NCI-H1694 treated with DMSO at 0.1 percent for 48 hours (cell line): ENCODE measurements around the gene VCAM1.

Experiments used
- DNase-seq: peaks from one replicate; lab custom pipeline; 2025; lab: John Stamatoyannopoulos, UW

Gene VCAM1

GRCh38 chr1:100724281-100724680 lies 4.7 kb downstream of the VCAM1 start:
- DNase-seq, result no peak

GRCh38 chr1:100730130-100730529 lies 10.6 kb downstream of the VCAM1 start:
- DNase-seq, result no peak

GRCh38 chr1:100731309-100731708 lies 11.8 kb downstream of the VCAM1 start:
- DNase-seq, result no peak

GRCh38 chr1:100731758-100732157 lies 12.2 kb downstream of the VCAM1 start:
- no peak for DNase-seq

GRCh38 chr1:100734676-100735075 lies 15.1 kb downstream of the VCAM1 start:
- no peak for DNase-seq

GRCh38 chr1:100735244-100735643 lies 15.7 kb downstream of the VCAM1 start:
- DNase-seq, result no peak

- no peak for DNase-seq
These were observed 16.8 kb downstream of the VCAM1 start for GRCh38 chr1:100736324-100736723.

- DNase-seq, result no peak
These were observed 17.2 kb downstream of the VCAM1 start for GRCh38 chr1:100736746-100737145.

- no peak for DNase-seq
These were observed 27.0 kb downstream of the VCAM1 start for GRCh38 chr1:100746542-100746932.

- no peak for DNase-seq
These were observed 28.2 kb downstream of the VCAM1 start for GRCh38 chr1:100747771-100748170.

GRCh38 chr1:100750005-100750885 lies 30.7 kb downstream of the VCAM1 start:
- no peak for DNase-seq

- no peak for DNase-seq
These were observed 33.2 kb downstream of the VCAM1 start for GRCh38 chr1:100752791-100753190.

- DNase-seq, result no peak
These were observed 38.4 kb downstream of the VCAM1 start for GRCh38 chr1:100757946-100758345.

GRCh38 chr1:100759188-100759587 lies 39.6 kb downstream of the VCAM1 start:
- no peak for DNase-seq

GRCh38 chr1:100760511-100760910 lies 41.0 kb downstream of the VCAM1 start:
- DNase-seq, result no peak

- no peak for DNase-seq
These were observed 42.9 kb downstream of the VCAM1 start for GRCh38 chr1:100762461-100762860.

GRCh38 chr1:100767176-100767890 lies 47.8 kb downstream of the VCAM1 start:
- DNase-seq, result peak; percentile 42

GRCh38 chr1:100769323-100769722 lies 49.8 kb downstream of the VCAM1 start:
- no peak for DNase-seq

GRCh38 chr1:100769906-100770646 lies 50.5 kb downstream of the VCAM1 start:
- DNase-seq, result no peak

- no peak for DNase-seq
These were observed 53.9 kb downstream of the VCAM1 start for GRCh38 chr1:100773444-100773843.

GRCh38 chr1:100774370-100774769 lies 54.8 kb downstream of the VCAM1 start:
- DNase-seq, result no peak

- no peak for DNase-seq
These were observed 55.9 kb downstream of the VCAM1 start for GRCh38 chr1:100775483-100775882.

- no peak for DNase-seq
These were observed 59.2 kb downstream of the VCAM1 start for GRCh38 chr1:100778748-100779147.
